Psoas muscle (tissue), 8 donors: ENCODE results near the gene NDRG3. TPM values are rescaled to one million over a fixed set of nuclear protein-coding genes. Genes with fewer than 3 reads are reported as not detected.
A peak's percentile ranks its signal among the peaks of the same experiment; 100 is the strongest.

Experiments
- ATAC-seq, 4 donors: fragments of 200-7000 bp; cut with Tn5 transposase; one replicate each; pipeline ENCODE4 v1.9.1; 2020; ENCODE audit warnings: moderate library complexity in 3 of 4, mild to moderate bottlenecking in 2 of 4
- DNase-seq, 2 donors: peaks; one replicate each; pipeline ENCODE4 v3.0.0-alpha.2; 2020
- H3K27ac ChIP-seq: fragments of 200-600 bp; one replicate; pipeline ENCODE4 v1.8.0; 2022
- H3K27me3 ChIP-seq, 3 donors: fragments of 200-600 bp in 1 of 3; one replicate each; pipeline versions ENCODE4 v1.6.1 to v1.8.0; 2013 to 2022; ENCODE audit warnings: low read length in 2 of 3, mild to moderate bottlenecking in 2 of 3, moderate library complexity in 1 of 3; ENCODE audit not compliant: insufficient read depth in 3 of 3
- H3K36me3 ChIP-seq, 2 donors: fragments of 200-600 bp in 1 of 2; one replicate each; pipeline versions ENCODE4 v1.6.1 to v1.8.0; 2013 to 2022; ENCODE audit warnings: low read depth in 1 of 2, mild to moderate bottlenecking in 1 of 2, moderate library complexity in 1 of 2; ENCODE audit not compliant: insufficient read depth in 1 of 2
- H3K4me1 ChIP-seq: fragments of 200-600 bp; one replicate; pipeline ENCODE4 v1.8.0; 2022
- H3K4me3 ChIP-seq: fragments of 200-600 bp; one replicate; pipeline ENCODE4 v1.8.0; 2022; ENCODE audit warnings: mild to moderate bottlenecking
- H3K9me3 ChIP-seq: fragments of 200-600 bp; one replicate; pipeline ENCODE4 v1.8.0; 2022
- WGBS, 3 donors: extraction: QIAGEN DNeasy Blood & Tissue Kit; methylation state at CpG; one replicate each; pipeline versions ENCODE4 v1.1.6 to v1.1.7; 2013; 5-methylcytosine and 5-hydroxymethylcytosine counted together
- intact Hi-C, 2 donors: fragments of 100-400 bp; cut with DNase I; formaldehyde crosslinking; loops; one replicate each; pipeline versions ENCODE4 v1.11.0 to v1.14.2; 2022
- polyA plus RNA-seq, 3 donors: library from polyadenylated mRNA; stranded (reverse); fragments of 200-250 nt; gene quantifications; one replicate each; pipeline ENCODE4 v1.2.3, GENCODE V29; 2013
- total RNA-seq, 4 donors: library from RNA; stranded (reverse); fragmentation: NEBNext Ultra II Directional in 2 of 4; extraction: Animal tissue kit (Norgen Biotek cat#: 25700) in 2 of 4; gene quantifications; one replicate each; pipeline versions ENCODE4 v1.2.1 to v1.2.4, GENCODE V29; 2021 to 2023
- TF ChIP-seq, protein P1 (sequence below): fragments of 200-600 bp; IDR thresholded peaks from one replicate; pipeline ENCODE4 v1.8.0; 2022; ENCODE audit warnings: antibody characterized with exemption
- donor health status: healthy with polysubstance abuse.
- donor health status: DM: no; HTN: no; CAD: no; lungs with moderate emphysema.
- donor health status: Bipolar disorder and iron deficiency.
- donor health status: healthy.
- donor health status: DM: yes; HTN: yes; CAD: no.
- donor health status: DM: no; HTN: no; CAD: no.
- donor health status: DM: no; HTN: no; CAD: no.
- donor health status: DM: yes; HTN: yes; CAD: no.

The NDRG3 gene
- total and polyA plus RNA-seq, 7 donors: 4.3 to 25.1 (median 10.8) TPM

DNA sequence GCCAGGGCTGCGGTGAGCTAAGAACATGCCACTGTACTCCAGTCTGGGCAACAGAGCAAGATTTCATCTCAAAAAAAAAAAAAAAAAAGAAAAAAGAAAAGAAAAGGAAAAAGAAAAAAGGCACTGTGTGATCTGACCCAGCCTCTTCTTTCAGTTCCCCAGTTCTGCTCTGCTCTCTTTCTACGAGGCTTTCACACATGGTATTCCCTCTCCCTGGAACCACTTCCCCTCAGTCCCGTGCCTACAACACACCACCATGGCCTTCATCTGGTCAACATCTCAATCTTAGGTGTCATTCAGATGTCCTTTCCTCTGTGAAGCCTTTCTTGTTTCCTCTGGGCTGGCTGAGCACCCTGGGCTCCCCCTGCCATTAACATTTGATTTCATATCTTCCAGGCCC lies 29.9 kb upstream of the NDRG3 start:
- Histone ChIP-seq H3K4me3 (no peak overlapping the region), H3K36me3 (peaks cover 0 to 6% of the 10 kb centered on the region in 2 donors), H3K4me1 (peaks cover 5% of the 10 kb centered on the region), H3K9me3 (no peaks in the 10 kb centered on the region), H3K27me3 (no peaks in the 10 kb centered on the region), H3K27ac (no peak overlapping the region)
- DNase-seq (no peak), ATAC-seq (no peak)
- TF ChIP-seq, protein P1, sequence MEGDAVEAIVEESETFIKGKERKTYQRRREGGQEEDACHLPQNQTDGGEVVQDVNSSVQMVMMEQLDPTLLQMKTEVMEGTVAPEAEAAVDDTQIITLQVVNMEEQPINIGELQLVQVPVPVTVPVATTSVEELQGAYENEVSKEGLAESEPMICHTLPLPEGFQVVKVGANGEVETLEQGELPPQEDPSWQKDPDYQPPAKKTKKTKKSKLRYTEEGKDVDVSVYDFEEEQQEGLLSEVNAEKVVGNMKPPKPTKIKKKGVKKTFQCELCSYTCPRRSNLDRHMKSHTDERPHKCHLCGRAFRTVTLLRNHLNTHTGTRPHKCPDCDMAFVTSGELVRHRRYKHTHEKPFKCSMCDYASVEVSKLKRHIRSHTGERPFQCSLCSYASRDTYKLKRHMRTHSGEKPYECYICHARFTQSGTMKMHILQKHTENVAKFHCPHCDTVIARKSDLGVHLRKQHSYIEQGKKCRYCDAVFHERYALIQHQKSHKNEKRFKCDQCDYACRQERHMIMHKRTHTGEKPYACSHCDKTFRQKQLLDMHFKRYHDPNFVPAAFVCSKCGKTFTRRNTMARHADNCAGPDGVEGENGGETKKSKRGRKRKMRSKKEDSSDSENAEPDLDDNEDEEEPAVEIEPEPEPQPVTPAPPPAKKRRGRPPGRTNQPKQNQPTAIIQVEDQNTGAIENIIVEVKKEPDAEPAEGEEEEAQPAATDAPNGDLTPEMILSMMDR: no peak
- intact Hi-C loops: no loop called here
- WGBS, 3 donors: 85 to 92% (median 85%) methylated on average over 3 of the region's 3 CpGs

DNA sequence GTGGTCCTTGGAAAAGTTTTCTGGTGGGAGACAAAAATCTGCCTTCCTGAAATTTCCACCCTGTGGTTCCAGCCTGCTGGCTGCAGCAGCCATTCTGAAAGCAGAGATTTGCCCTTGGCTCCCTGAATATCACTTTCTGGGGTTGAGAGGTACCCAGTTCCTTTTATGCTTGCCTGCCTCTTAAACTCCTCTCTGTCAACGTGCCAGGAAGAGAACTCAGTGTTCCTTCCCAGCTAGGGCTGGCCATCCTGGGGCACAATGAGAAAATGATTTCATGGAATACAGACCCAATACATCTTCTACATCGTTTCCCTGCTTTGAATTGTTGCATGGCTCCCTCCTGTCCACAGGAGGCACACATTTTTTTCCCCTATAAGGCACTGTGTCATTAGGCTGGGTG lies 29.3 kb upstream of the NDRG3 start:
- no peaks in the 10 kb centered on the region for H3K27me3 ChIP-seq
- H3K4me3 ChIP-seq: no peak overlapping the region
- intact Hi-C loops: no loop called here
- WGBS, 3 donors: 27 to 56% (median 44%) methylated on average over 2 of the region's 2 CpGs
- no peaks in the 10 kb centered on the region for H3K9me3 ChIP-seq
- ATAC-seq (no peak), DNase-seq (no peak)
- H3K27ac ChIP-seq: peak overlapping the region; percentile 90
- TF ChIP-seq, protein P1: no peak
- H3K36me3 ChIP-seq: peaks cover 0 to 13% of the 10 kb centered on the region in 2 donors
- H3K4me1 ChIP-seq: peaks cover 5% of the 10 kb centered on the region

DNA sequence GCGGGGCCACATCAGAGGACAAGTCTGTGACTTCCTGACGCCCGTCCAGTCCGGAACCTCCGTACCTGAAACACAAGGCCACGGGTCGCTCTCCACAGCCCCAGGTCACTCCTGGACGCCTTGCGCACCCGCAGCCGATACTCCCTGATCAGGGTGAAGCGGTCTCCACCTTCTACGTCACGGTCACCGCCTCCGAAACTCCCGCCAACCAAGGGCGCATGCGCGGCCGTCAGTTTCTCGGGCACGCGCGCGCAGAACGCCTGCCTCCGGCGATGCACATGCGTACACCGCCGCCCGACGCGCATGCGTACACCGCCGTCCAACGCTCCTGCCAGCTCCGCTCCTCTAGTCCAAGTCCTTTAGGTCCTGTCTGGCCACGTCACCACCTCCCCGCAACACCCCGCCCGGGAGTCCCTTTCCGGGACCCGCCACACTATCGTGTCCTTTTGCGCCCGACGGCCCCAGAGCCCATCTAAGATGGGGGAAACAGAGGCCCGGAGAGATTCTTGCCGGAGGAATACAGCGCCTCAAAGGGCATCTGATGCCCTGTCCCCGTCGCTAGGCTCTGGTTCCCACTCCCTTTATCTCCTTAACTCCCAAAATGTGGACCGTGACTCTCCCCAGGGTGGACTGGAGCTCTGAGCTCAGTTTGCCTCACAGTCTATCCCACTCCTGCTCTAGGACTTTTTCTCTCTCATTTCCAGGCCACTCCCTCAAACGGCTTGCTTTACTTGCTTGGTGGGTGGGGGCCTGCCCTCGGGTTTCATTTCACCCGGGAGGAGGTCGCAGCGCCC lies 27.9 kb upstream of the NDRG3 start, which contains the start of gene DSN1:
Gene DSN1, minus strand, starts transcription at position 167 of the 794 bp plus-strand sequence. CDS start 2,305 bp downstream, outside the sequence.
- ATAC-seq: peak; percentile 97 to 98 (median 98)
- Histone ChIP-seq H3K27ac (peak within 1 kb of the TSS; percentile 90), H3K36me3 (peaks cover 0 to 13% of the 10 kb centered on the region in 2 donors), H3K27me3 (no peaks in the 10 kb centered on the region), H3K4me3 (peak within 1 kb of the TSS; percentile 80), H3K9me3 (no peaks in the 10 kb centered on the region), H3K4me1 (peaks cover 5% of the 10 kb centered on the region)
- DNase-seq: peak; percentile 95 to 98
- 0 to 1% (median 1%) methylated on average over 53 to 61 of the region's 61 CpGs for WGBS, 3 donors
- intact Hi-C loops: no loop called here
- TF ChIP-seq, protein P1: peak; percentile 53

DNA sequence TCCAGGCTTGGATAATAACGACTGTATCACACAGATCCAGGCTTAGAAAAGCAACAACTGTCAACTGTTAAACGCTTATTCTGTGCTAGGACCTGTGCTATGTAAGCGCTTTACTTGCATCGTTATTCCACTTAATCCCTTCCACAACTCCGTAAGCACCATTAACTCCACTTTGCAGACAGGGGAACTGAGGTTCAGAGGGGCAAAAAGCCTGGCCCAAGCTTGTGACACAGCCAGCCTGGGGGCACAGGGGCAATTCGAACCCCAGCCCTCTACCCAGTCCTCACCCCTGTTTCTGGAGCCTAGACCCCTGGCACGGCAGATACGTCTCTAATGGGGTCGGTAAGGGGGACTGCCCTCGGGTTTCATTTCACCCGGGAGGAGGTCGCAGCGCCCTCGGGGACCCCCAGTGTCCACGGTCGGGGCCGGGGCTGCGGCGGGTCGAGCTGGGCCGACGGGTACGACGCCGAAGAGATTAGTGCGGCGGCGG lies 27.3 kb upstream of the NDRG3 start:
- ATAC-seq (no peak), DNase-seq (no peak)
- TF ChIP-seq, protein P1: no peak
- Histone ChIP-seq H3K9me3 (no peaks in the 10 kb centered on the region), H3K4me1 (peaks cover 5% of the 10 kb centered on the region), H3K27me3 (no peaks in the 10 kb centered on the region), H3K27ac (peak overlapping the region; percentile 90), H3K36me3 (peaks cover 0 to 13% of the 10 kb centered on the region in 2 donors), H3K4me3 (peak overlapping the region; percentile 80)
- WGBS, 3 donors: 1% methylated on average over 28 of the region's 28 CpGs
- intact Hi-C loops: no loop called here
